ENCODE measurements around the gene CEMIP2.

Gene CEMIP2

DNA sequence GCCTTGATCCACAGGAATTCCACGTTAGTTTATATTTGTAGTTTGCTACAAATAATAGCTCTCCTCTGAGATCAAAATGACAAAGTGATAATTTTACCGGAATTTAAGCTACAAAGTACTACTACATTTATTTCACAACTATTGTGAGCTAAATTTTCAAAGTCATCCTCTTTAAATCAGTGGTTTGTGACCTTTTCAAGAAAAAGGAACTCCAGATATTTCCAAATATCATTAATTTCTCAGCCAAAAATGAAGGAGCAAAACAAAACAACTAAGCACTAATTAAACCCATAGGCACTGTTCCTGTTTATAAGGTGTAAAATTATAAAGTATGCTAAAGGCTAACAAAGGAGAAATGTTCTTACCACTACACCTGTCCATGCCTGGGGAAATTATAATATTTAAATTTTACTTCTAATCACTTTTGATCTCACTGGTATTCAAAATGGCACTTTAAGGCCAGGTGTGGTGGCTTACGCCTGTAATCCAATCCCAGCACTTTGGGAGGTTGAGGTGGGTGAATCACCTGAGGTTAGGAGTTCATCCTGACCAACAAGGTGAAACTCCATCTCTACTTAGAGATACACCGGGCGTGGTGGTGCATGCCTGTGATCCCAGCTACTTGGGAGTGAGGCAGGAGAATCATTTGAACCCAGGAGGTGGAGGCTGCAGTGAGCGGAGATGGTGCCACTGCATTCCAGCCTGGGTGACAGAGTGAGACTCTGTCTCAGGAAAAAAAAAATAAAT is 77.5 kb downstream of the CEMIP2 start:
- no peaks in the 10 kb centered on the region for H3K9me3 ChIP-seq (ENCODE audit: control insufficient read depth in 2 of 2, low read length in 2 of 2)
- no peak overlapping the region for H3K4me3 ChIP-seq (ENCODE audit: low read length in 2 of 2)
- no peaks in the 10 kb centered on the region for H3K27me3 ChIP-seq (ENCODE audit: control insufficient read depth in 1 of 2, insufficient read depth in 2 of 2, low read length in 2 of 2)
- no peak overlapping the region for H3K9ac ChIP-seq (ENCODE audit: low read length in 2 of 2)
- H3K36me3 ChIP-seq (ENCODE audit: control insufficient read depth in 2 of 2, insufficient read depth in 2 of 2, low read length in 2 of 2) = peaks cover 11 to 13% of the 10 kb centered on the region in 2 donors
- H3K4me1 ChIP-seq (ENCODE audit: control insufficient read depth, insufficient read depth, low read length) = no peaks in the 10 kb centered on the region
- H3K27ac ChIP-seq (ENCODE audit: low read length) = no peak overlapping the region

DNA sequence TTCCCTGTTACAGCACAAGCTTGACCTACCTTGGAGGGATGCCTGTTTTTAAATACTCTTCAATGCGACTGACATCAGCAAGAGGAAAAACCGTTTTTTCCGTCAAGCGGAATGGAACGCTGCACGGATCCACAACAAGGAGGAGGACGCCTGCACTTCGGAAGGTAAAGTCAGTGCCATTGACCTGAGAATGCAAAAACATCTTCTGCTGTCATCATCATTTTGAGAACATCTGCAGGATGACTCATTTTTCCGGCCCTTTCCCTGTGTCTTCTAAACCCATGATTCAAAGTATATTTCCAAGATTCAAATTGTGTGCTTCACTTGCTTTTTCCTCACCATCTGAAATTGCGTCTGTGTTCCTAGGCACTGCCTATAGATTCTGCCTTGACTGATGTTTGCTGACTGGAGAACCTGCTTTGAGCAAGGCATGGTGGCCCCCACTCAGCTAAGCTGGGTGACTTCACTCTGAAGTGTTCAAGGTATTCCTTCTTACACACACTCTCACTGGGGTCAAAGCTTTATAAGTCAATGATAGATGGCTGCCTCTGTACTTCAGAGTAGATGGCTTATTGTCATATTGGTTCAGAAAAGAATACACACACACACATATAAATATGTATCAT is 78.1 kb downstream of the CEMIP2 start:
- H3K27ac ChIP-seq (ENCODE audit: low read length) = no peak overlapping the region
- no peaks in the 10 kb centered on the region for H3K4me1 ChIP-seq (ENCODE audit: control insufficient read depth, insufficient read depth, low read length)
- no peaks in the 10 kb centered on the region for H3K27me3 ChIP-seq (ENCODE audit: control insufficient read depth in 1 of 2, insufficient read depth in 2 of 2, low read length in 2 of 2)
- H3K36me3 ChIP-seq (ENCODE audit: control insufficient read depth in 2 of 2, insufficient read depth in 2 of 2, low read length in 2 of 2) = peaks cover 11 to 13% of the 10 kb centered on the region in 2 donors
- H3K9ac ChIP-seq (ENCODE audit: low read length in 2 of 2) = no peak overlapping the region
- no peaks in the 10 kb centered on the region for H3K9me3 ChIP-seq (ENCODE audit: control insufficient read depth in 2 of 2, low read length in 2 of 2)
- H3K4me3 ChIP-seq (ENCODE audit: low read length in 2 of 2) = no peak overlapping the region

DNA sequence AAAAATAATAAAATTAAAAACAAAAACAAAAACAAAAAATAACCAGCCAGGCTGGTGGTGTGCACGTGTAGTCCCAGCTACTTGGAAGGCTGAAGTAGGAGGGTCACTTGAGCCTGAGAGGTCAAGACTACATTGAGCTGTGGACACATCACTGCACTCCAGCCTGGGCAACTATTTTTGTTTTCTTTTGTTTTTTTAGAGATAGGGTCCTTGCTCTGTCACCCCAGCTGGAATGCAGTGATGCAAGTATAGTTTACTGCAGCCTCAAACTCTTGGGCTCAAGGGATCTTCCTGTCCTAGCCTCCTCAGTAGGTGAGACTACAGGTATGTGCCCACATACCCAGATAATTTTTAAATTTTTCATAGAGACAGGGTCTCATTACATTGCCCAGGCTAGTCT is 80.6 kb downstream of the CEMIP2 start:
- no peak overlapping the region for H3K4me3 ChIP-seq (ENCODE audit: low read length in 2 of 2)
- H3K27ac ChIP-seq (ENCODE audit: low read length) = no peak overlapping the region
- H3K4me1 ChIP-seq (ENCODE audit: control insufficient read depth, insufficient read depth, low read length) = no peaks in the 10 kb centered on the region
- H3K36me3 ChIP-seq (ENCODE audit: control insufficient read depth in 2 of 2, insufficient read depth in 2 of 2, low read length in 2 of 2) = peaks cover 13 to 14% of the 10 kb centered on the region in 2 donors
- no peak overlapping the region for H3K9ac ChIP-seq (ENCODE audit: low read length in 2 of 2)
- H3K9me3 ChIP-seq (ENCODE audit: control insufficient read depth in 2 of 2, low read length in 2 of 2) = no peaks in the 10 kb centered on the region
- no peaks in the 10 kb centered on the region for H3K27me3 ChIP-seq (ENCODE audit: control insufficient read depth in 1 of 2, insufficient read depth in 2 of 2, low read length in 2 of 2)

DNA sequence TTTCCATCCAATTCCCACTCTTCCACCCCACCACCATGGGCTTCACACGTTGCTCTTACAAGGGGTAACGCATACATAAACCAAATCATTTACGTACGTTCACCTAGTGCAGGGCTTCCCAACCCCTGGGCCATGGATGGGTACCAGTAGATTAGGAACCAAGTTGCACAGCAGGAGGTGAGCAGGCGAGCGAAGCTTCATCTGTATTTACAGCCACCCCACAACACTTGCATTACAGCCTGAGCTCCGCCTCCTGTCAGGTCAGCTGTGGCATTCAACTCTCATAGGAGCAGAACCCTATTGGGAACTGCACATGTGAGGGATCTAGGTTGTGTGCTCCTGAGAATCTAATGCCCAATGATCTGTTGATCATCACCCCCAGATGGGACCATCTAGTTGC is 82.3 kb downstream of the CEMIP2 start:
- Histone ChIP-seq H3K9me3 (ENCODE audit: control insufficient read depth in 2 of 2, low read length in 2 of 2) (no peaks in the 10 kb centered on the region), H3K27ac (ENCODE audit: low read length) (no peak overlapping the region), H3K4me3 (ENCODE audit: low read length in 2 of 2) (no peak overlapping the region), H3K9ac (ENCODE audit: low read length in 2 of 2) (no peak overlapping the region), H3K4me1 (ENCODE audit: control insufficient read depth, insufficient read depth, low read length) (peaks cover 2% of the 10 kb centered on the region), H3K36me3 (ENCODE audit: control insufficient read depth in 2 of 2, insufficient read depth in 2 of 2, low read length in 2 of 2) (peaks cover 13 to 14% of the 10 kb centered on the region in 2 donors), H3K27me3 (ENCODE audit: control insufficient read depth in 1 of 2, insufficient read depth in 2 of 2, low read length in 2 of 2) (no peaks in the 10 kb centered on the region)

DNA sequence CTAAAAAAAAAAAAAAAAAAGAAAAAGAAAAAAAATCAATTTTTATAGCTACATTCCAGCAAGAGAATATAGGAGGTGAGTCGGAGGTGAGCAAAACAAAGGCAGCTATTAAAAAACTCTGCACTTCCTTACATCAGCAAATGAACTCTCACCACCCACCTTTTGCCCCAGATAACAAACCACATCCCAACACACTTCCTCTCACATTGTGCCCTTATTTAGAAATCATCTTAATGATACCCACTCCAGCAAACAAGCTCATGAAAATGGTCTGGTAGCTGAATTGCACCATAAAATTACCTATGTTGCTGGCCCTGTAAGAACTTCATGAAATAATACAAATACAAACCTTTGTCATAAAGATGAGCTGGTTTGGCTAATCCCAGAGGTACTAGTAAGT is 82.9 kb downstream of the CEMIP2 start:
- no peak overlapping the region for H3K27ac ChIP-seq (ENCODE audit: low read length)

DNA sequence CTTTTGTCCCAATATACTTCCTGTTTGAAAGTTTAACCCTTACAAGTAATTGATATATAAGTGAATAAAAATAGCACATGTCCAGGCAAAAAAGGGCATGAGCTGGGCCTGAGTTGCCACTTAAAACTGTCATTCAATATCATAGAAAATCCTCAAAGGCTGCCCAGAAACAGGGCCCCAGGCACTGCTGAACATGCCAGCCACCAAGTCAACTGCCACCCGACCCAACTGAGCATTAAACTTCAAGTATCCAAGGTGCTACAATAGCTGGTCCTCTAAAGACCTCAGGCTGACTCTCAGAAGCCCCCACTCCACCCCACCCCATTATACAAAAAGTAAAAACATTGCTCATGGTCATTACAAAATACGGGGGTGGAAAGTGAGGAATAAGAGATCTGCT is 83.7 kb downstream of the CEMIP2 start:
- Histone ChIP-seq H3K9ac (ENCODE audit: low read length in 2 of 2) (no peak overlapping the region), H3K4me3 (ENCODE audit: low read length in 2 of 2) (no peak overlapping the region), H3K27me3 (ENCODE audit: control insufficient read depth in 1 of 2, insufficient read depth in 2 of 2, low read length in 2 of 2) (no peaks in the 10 kb centered on the region), H3K9me3 (ENCODE audit: control insufficient read depth in 2 of 2, low read length in 2 of 2) (no peaks in the 10 kb centered on the region), H3K36me3 (ENCODE audit: control insufficient read depth in 2 of 2, insufficient read depth in 2 of 2, low read length in 2 of 2) (peaks cover 7 to 9% of the 10 kb centered on the region in 2 donors), H3K4me1 (ENCODE audit: control insufficient read depth, insufficient read depth, low read length) (peaks cover 2% of the 10 kb centered on the region), H3K27ac (ENCODE audit: low read length) (no peak overlapping the region)

More for the DNA sequence above, 82.9 kb downstream of the CEMIP2 start:
- Histone ChIP-seq H3K9me3 (ENCODE audit: control insufficient read depth in 2 of 2, low read length in 2 of 2) (no peaks in the 10 kb centered on the region), H3K9ac (ENCODE audit: low read length in 2 of 2) (no peak overlapping the region), H3K4me1 (ENCODE audit: control insufficient read depth, insufficient read depth, low read length) (peaks cover 2% of the 10 kb centered on the region), H3K4me3 (ENCODE audit: low read length in 2 of 2) (no peak overlapping the region), H3K27me3 (ENCODE audit: control insufficient read depth in 1 of 2, insufficient read depth in 2 of 2, low read length in 2 of 2) (no peaks in the 10 kb centered on the region), H3K36me3 (ENCODE audit: control insufficient read depth in 2 of 2, insufficient read depth in 2 of 2, low read length in 2 of 2) (peaks cover 13 to 14% of the 10 kb centered on the region in 2 donors)

DNA sequence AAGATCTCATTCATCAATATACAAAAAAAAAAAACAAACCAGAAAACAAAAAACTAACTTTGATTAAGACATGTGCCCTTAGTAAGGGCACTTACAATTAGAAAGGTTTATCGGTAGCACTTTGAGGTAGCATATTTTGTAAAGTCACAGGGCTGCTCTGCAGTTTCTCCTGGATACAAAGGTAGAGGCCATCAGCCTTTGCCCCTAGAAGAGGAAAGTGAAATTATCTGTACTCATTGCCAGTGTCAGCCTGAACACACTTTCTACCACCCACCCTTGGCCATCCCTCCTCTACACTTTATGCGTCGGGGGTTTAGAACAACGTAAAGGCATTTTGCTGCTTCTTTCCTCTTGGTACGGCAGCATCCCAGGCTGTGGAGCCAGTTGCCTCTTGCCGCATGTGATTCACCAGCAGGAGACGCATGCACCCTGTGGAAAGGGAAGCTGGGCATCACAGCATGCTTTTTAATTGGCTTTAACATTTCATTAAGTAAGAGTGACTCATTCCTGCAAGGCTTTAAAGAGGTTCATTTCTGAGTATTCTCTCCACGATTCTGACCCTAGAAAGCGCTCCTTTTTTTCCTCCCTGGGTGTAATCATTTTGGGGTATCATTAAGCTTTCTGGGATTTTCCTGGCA is 84.6 kb downstream of the CEMIP2 start:
- no peak overlapping the region for H3K4me3 ChIP-seq (ENCODE audit: low read length in 2 of 2)
- no peaks in the 10 kb centered on the region for H3K27me3 ChIP-seq (ENCODE audit: control insufficient read depth in 1 of 2, insufficient read depth in 2 of 2, low read length in 2 of 2)
- H3K4me1 ChIP-seq (ENCODE audit: control insufficient read depth, insufficient read depth, low read length) = peaks cover 2% of the 10 kb centered on the region
- no peak overlapping the region for H3K27ac ChIP-seq (ENCODE audit: low read length)
- no peaks in the 10 kb centered on the region for H3K9me3 ChIP-seq (ENCODE audit: control insufficient read depth in 2 of 2, low read length in 2 of 2)
- peaks cover 3 to 7% of the 10 kb centered on the region in 2 donors for H3K36me3 ChIP-seq (ENCODE audit: control insufficient read depth in 2 of 2, insufficient read depth in 2 of 2, low read length in 2 of 2)
- no peak overlapping the region for H3K9ac ChIP-seq (ENCODE audit: low read length in 2 of 2)

DNA sequence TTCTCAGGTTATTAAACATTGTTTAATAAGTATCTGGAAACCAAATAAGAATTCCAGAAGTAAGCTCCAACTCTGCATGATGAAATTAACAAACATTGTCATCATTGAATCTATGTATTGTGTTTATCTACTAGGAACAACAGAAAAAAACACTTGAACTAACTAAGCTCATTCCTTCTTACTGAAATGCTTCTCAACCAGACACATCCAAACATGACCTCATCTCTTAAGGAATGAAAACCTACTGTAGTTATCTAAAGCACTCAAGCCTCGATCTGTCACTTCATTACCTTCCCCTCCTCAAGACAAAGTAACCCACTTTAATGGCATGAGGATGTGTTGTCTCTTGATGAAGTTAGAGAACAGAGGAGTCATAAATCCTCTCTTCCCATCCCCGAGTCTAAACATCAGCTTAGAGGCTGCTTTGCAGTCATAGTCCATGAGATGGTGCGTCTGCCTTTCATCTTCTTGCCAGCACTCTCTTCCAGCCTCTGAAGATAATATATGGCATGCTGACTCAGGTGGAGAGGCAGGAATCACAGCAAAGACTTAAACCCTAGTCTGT is 86.5 kb downstream of the CEMIP2 start:
- Histone ChIP-seq H3K9ac (ENCODE audit: low read length in 2 of 2) (no peak overlapping the region), H3K4me3 (ENCODE audit: low read length in 2 of 2) (no peak overlapping the region), H3K27me3 (ENCODE audit: control insufficient read depth in 1 of 2, insufficient read depth in 2 of 2, low read length in 2 of 2) (no peaks in the 10 kb centered on the region), H3K36me3 (ENCODE audit: control insufficient read depth in 2 of 2, insufficient read depth in 2 of 2, low read length in 2 of 2) (peaks cover 3 to 5% of the 10 kb centered on the region in 2 donors), H3K4me1 (ENCODE audit: control insufficient read depth, insufficient read depth, low read length) (peaks cover 2% of the 10 kb centered on the region), H3K27ac (ENCODE audit: low read length) (no peak overlapping the region), H3K9me3 (ENCODE audit: control insufficient read depth in 2 of 2, low read length in 2 of 2) (no peaks in the 10 kb centered on the region)

DNA sequence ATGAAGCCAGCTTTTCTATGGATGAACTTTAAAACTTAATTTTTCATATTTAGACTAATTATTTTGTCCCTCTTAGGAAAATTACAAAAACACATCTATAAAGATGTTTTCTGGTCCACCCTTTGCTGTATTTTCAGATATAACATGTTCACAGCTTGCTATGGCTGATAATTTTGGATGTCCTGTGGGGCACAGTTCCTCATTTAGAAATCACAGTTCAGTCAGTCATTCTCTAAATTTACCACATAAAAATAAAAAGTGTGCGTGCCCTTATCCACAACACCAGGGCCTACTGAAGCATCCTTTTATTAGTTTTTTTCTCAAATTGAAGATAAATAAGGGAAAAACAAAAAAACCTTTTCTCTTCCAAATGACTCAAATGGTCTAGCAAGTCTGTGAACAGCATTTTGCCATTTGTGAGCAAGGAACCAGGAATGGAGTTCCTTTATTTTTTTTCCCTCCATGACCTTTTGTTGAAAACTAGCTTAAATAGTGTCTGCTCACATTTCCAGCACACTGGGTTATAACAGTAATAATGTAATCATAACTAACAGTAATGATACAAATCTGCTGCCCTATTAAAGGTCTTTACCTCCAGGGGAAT is 87.1 kb downstream of the CEMIP2 start:
- no peak overlapping the region for H3K4me3 ChIP-seq (ENCODE audit: low read length in 2 of 2)
- no peak overlapping the region for H3K9ac ChIP-seq (ENCODE audit: low read length in 2 of 2)
- no peaks in the 10 kb centered on the region for H3K9me3 ChIP-seq (ENCODE audit: control insufficient read depth in 2 of 2, low read length in 2 of 2)
- H3K27me3 ChIP-seq (ENCODE audit: control insufficient read depth in 1 of 2, insufficient read depth in 2 of 2, low read length in 2 of 2) = no peaks in the 10 kb centered on the region
- peaks cover 3 to 5% of the 10 kb centered on the region in 2 donors for H3K36me3 ChIP-seq (ENCODE audit: control insufficient read depth in 2 of 2, insufficient read depth in 2 of 2, low read length in 2 of 2)
- H3K27ac ChIP-seq (ENCODE audit: low read length) = no peak overlapping the region
- peaks cover 2% of the 10 kb centered on the region for H3K4me1 ChIP-seq (ENCODE audit: control insufficient read depth, insufficient read depth, low read length)

DNA sequence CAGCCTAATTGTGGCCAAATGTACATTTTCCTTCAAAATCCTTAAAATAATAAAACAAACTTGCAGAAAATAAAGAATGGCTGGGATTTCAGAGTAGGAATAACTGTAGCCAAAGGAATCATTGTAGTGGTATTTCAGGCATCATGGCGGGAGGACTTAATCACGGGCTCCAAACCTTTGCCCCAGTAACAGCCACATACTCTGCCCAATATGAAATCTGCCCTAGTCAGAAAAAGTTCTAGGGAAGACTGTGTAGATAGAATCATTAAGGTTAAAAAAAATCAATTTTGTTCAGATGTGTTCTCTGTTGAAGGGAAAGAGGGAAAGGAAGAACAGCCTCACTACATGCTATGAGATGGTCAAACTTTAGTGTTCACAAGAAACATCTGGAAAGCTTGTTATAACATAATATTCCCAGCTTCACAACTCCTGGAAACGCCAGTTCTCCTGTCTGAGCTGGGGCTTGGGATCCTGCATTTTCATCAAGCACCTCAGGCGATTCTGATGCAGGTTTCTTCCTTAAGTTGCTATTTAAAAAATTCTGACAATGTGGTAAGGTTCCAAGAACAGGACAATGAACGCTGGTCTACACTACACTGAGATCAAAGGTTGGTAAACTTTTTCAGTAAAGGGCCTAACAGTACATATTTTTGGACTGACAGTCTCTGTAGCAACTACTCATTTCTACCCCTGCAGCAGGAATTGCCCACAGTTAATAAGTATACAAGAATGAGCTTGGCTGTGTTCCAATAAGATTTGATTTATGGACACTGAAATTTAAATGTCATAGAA is 87.9 kb downstream of the CEMIP2 start:
- Histone ChIP-seq H3K27me3 (ENCODE audit: control insufficient read depth in 1 of 2, insufficient read depth in 2 of 2, low read length in 2 of 2) (no peaks in the 10 kb centered on the region), H3K4me3 (ENCODE audit: low read length in 2 of 2) (no peak overlapping the region), H3K27ac (ENCODE audit: low read length) (no peak overlapping the region), H3K9ac (ENCODE audit: low read length in 2 of 2) (no peak overlapping the region), H3K9me3 (ENCODE audit: control insufficient read depth in 2 of 2, low read length in 2 of 2) (no peaks in the 10 kb centered on the region), H3K36me3 (ENCODE audit: control insufficient read depth in 2 of 2, insufficient read depth in 2 of 2, low read length in 2 of 2) (peaks cover 3 to 5% of the 10 kb centered on the region in 2 donors), H3K4me1 (ENCODE audit: control insufficient read depth, insufficient read depth, low read length) (peaks cover 2% of the 10 kb centered on the region)
